ENCODE measurements around the gene AURKAIP1.

AURKAIP1 gene

DNA sequence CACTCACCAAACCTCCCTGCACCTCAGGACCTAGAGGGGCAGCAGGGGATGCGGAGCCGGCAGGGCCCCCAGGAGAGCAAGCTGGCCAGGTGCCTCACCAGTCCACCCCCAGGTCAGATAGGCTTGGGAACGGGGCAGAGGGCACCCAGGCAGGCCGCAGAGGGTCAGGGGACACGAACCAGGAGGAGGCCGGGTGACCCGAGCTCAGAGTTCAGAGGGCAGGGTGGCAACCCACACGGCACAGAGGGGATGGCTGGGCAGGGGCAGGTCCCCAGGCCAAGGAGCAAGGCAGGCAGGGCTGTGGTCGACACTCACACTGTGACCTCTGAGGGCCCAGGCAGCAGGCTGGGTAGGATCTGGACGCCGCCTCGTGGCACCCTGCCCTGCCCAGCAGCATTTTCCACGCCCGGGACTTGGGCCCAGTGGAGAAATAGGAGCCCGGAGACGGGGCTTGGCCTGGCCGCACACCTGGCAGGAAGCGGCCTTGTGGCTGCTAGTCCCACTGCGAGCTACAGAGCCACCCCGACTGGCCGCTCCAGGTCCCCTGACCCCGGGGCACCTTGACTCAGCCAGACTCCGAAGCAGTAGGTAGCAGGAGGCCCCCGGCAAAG is 31.1 kb downstream of the AURKAIP1 start:
- peaks cover 20% of the 10 kb centered on the region for H3K36me3 ChIP-seq (ENCODE audit: insufficient read depth, low read length)
- WGBS = 95% methylated on average over 24 of the region's 24 CpGs
- no peak overlapping the region for H3K4me3 ChIP-seq (ENCODE audit: low read length)
- H3K9ac ChIP-seq (ENCODE audit: low read depth, low read length) = no peak overlapping the region
- H3K27me3 ChIP-seq (ENCODE audit: insufficient read depth, low read length) = no peaks in the 10 kb centered on the region
- H3K27ac ChIP-seq (ENCODE audit: low read depth, low read length) = no peak overlapping the region
- H3K4me1 ChIP-seq (ENCODE audit: insufficient read depth, low read length) = peaks cover 3% of the 10 kb centered on the region; the same call in 1 of the 2 replicates
- H3K9me3 ChIP-seq (ENCODE audit: insufficient read depth, low read depth, low read length) = no peaks in the 10 kb centered on the region

DNA sequence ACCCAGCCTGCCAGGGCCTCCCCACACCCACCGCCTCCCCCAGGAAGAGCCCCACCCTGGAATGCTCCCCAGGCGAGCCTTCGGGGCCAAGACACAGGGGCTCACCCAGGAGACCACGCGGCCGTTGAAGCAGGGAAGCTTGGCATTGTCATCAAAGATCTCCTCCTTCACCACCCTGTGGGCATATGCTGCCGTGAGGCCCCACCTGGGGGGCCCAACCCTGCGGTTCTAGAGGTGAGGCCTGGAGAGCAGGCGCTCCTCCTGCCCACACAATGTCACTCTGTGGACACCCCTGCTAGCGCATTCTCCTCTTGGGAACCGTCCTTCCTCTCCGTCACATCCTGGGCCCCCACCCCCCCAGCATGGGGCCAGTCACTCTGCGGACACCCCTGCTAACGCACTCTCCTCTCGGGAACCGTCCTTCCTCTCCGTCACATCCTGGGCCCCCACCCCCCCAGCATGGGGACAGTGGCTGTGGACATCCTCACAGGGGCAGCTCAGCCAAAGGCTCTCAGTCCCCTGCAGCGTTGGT is 32.4 kb downstream of the AURKAIP1 start:
- Histone ChIP-seq H3K4me3 (ENCODE audit: low read length) (no peak overlapping the region), H3K27ac (ENCODE audit: low read depth, low read length) (no peak overlapping the region), H3K4me1 (ENCODE audit: insufficient read depth, low read length) (no peaks in the 10 kb centered on the region), H3K27me3 (ENCODE audit: insufficient read depth, low read length) (no peaks in the 10 kb centered on the region), H3K9ac (ENCODE audit: low read depth, low read length) (no peak overlapping the region), H3K36me3 (ENCODE audit: insufficient read depth, low read length) (peaks cover 28% of the 10 kb centered on the region), H3K9me3 (ENCODE audit: insufficient read depth, low read depth, low read length) (no peaks in the 10 kb centered on the region)
- WGBS = 92% methylated on average over 18 of the region's 18 CpGs

DNA sequence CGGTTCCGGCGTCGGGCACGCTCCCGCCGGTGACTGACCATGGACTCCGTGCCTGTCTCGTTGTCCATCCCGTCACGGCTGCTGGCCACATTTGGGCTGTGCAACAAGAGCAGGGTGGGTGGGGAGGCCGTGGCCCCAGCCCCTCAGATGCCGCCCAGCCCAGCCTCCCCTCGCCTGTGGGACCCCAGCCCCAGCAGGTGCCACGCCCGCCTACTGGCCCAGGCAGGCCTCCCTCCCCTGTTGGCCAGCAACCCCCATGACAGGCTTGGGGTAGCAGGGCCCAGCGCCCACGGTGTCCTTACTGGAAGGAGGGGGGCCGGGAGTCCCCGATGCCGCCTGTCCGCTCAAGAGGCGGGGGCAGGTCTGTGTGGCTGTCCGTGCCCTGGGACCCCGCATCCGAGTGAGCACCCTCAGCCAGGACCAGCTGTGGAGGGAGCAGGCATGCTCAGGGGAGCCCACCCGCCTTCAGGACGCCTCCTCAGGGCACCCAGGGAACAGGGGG is 32.9 kb downstream of the AURKAIP1 start:
- H3K27me3 ChIP-seq (ENCODE audit: insufficient read depth, low read length) = no peaks in the 10 kb centered on the region
- no peaks in the 10 kb centered on the region for H3K4me1 ChIP-seq (ENCODE audit: insufficient read depth, low read length)
- no peak overlapping the region for H3K27ac ChIP-seq (ENCODE audit: low read depth, low read length)
- no peaks in the 10 kb centered on the region for H3K9me3 ChIP-seq (ENCODE audit: insufficient read depth, low read depth, low read length)
- WGBS = 96% methylated on average over 28 of the region's 28 CpGs
- no peak overlapping the region for H3K4me3 ChIP-seq (ENCODE audit: low read length)
- no peak overlapping the region for H3K9ac ChIP-seq (ENCODE audit: low read depth, low read length)
- peaks cover 31% of the 10 kb centered on the region for H3K36me3 ChIP-seq (ENCODE audit: insufficient read depth, low read length)

DNA sequence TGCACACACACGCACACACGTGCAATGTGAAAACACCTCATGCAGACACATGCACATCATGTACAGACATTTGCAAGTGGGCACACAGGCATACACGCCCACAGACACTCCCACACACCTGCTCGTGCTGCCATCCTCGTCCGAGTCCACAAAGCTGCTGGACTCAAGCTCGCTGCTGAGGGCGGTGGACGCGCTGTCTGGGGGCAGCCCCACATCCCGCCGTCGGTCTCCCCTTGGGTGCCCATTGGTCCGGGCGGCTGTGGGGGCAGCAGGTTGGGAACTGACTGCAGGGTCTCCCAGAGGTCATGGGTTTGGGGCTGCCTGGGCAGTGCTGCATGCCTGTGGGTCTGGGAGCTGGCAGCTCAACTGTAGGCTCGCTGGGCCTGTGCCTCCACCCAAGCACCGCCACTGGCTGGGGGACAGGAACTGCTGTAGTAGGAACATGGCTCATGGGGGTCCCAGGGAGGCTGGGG is 33.4 kb downstream of the AURKAIP1 start:
- H3K9ac ChIP-seq (ENCODE audit: low read depth, low read length) = no peak overlapping the region
- no peaks in the 10 kb centered on the region for H3K4me1 ChIP-seq (ENCODE audit: insufficient read depth, low read length)
- H3K27me3 ChIP-seq (ENCODE audit: insufficient read depth, low read length) = no peaks in the 10 kb centered on the region
- H3K27ac ChIP-seq (ENCODE audit: low read depth, low read length) = no peak overlapping the region
- H3K4me3 ChIP-seq (ENCODE audit: low read length) = no peak overlapping the region
- H3K9me3 ChIP-seq (ENCODE audit: insufficient read depth, low read depth, low read length) = no peaks in the 10 kb centered on the region
- WGBS = 96% methylated on average over 17 of the region's 17 CpGs
- peaks cover 31% of the 10 kb centered on the region for H3K36me3 ChIP-seq (ENCODE audit: insufficient read depth, low read length)

DNA sequence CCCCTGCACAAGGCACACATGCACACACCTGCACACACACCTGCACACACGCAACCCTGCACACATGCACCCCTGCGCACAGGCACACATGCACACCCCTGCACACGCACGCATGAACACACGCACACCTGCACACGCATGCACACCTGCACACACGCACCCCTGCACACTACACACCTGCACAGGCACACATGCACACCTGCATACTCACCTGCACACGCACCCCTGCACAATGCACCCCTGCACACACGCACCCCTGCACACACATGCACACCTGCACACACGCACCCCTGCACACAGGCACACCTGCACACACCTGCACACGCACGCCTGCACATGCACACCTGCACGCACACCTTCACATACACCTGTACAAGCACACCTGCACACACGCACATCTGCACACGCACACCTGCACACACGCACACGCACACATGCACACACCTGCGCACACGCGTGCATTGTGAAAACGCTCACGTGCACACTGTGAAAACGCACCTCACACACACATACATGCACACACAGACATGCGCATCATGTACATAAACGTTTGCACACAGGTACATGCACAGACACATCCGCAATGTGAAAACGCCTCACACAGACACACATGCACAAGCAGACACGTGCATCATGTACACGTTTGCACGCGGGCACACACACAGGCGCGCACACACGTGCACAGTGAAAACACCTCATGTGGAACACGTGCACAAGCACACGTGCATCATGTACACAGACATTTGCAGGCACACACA is 34.0 kb downstream of the AURKAIP1 start:
- no peak overlapping the region for H3K4me3 ChIP-seq (ENCODE audit: low read length)
- no peak overlapping the region for H3K9ac ChIP-seq (ENCODE audit: low read depth, low read length)
- H3K27me3 ChIP-seq (ENCODE audit: insufficient read depth, low read length) = no peaks in the 10 kb centered on the region
- peaks cover 31% of the 10 kb centered on the region for H3K36me3 ChIP-seq (ENCODE audit: insufficient read depth, low read length)
- 94% methylated on average over 36 of the region's 36 CpGs for WGBS
- H3K27ac ChIP-seq (ENCODE audit: low read depth, low read length) = no peak overlapping the region
- H3K9me3 ChIP-seq (ENCODE audit: insufficient read depth, low read depth, low read length) = no peaks in the 10 kb centered on the region
- H3K4me1 ChIP-seq (ENCODE audit: insufficient read depth, low read length) = no peaks in the 10 kb centered on the region

DNA sequence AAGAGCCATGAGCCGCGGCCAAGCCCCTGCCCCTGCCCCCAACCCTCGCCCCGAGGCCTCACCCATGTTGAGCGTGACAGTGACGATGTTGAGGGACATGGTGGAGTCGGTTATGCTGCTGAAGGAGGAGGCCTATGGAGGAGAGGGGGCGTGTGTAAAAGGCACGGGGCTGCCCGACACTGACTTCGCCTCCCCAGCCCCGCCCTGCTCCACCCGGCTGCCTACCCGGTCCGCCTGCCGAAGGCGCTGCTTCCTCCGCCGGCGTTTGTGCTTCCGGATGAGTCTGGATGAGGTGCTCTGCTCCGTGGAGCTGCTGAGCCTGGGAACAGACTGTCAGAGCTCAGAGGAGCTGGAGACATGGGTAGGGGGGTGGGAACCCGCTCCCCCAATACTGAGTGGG is 34.8 kb downstream of the AURKAIP1 start:
- no peak overlapping the region for H3K4me3 ChIP-seq (ENCODE audit: low read length)
- no peaks in the 10 kb centered on the region for H3K27me3 ChIP-seq (ENCODE audit: insufficient read depth, low read length)
- H3K36me3 ChIP-seq (ENCODE audit: insufficient read depth, low read length) = peaks cover 31% of the 10 kb centered on the region
- no peak overlapping the region for H3K9ac ChIP-seq (ENCODE audit: low read depth, low read length)
- H3K9me3 ChIP-seq (ENCODE audit: insufficient read depth, low read depth, low read length) = no peaks in the 10 kb centered on the region
- 94% methylated on average over 23 of the region's 23 CpGs for WGBS
- no peaks in the 10 kb centered on the region for H3K4me1 ChIP-seq (ENCODE audit: insufficient read depth, low read length)
- H3K27ac ChIP-seq (ENCODE audit: low read depth, low read length) = no peak overlapping the region

DNA sequence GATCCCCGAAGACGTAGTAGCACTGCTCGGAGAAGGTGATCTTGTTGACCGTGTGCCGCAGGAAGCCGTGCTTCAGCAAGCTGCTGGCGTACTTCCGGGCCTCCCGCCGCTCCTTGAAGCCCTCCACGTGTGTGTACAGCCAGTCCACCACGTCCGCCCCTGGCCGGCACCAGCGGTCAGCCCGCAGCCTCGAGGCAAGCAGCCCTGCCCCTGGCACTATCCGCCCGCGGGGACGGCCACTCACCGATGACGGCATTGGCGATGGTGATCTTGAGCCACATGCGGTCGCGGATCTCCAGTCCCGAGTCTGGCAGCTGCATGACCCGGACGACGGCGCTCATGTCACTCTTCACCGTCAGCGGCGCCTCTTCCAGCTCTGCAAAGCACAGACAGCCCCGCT is 36.7 kb downstream of the AURKAIP1 start:
- Histone ChIP-seq H3K9ac (ENCODE audit: low read depth, low read length) (no peak overlapping the region), H3K4me1 (ENCODE audit: insufficient read depth, low read length) (no peaks in the 10 kb centered on the region), H3K9me3 (ENCODE audit: insufficient read depth, low read depth, low read length) (no peaks in the 10 kb centered on the region), H3K27me3 (ENCODE audit: insufficient read depth, low read length) (no peaks in the 10 kb centered on the region), H3K36me3 (ENCODE audit: insufficient read depth, low read length) (peaks cover 31% of the 10 kb centered on the region), H3K27ac (ENCODE audit: low read depth, low read length) (no peak overlapping the region), H3K4me3 (ENCODE audit: low read length) (no peak overlapping the region)
- WGBS = 94% methylated on average over 36 of the region's 36 CpGs

DNA sequence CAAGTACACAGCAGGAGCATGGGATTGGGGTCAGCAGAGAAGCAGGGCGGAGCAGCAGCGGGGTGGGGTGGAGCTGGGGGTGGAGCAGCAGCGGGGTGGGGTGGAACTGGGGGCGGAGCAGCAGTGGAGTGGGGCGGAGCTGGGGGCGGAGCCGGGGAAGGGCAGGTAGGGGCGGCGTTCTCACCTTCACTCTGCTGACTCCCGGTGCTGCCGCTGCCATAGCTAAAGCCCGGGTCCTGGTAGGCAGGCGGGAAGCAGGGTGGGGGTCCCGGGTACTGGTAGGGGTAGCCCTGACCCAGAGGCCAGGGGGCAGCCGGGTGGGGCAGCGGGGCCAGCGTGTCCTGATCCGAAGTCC is 37.2 kb downstream of the AURKAIP1 start:
- Histone ChIP-seq H3K36me3 (ENCODE audit: insufficient read depth, low read length) (peaks cover 31% of the 10 kb centered on the region), H3K9me3 (ENCODE audit: insufficient read depth, low read depth, low read length) (no peaks in the 10 kb centered on the region), H3K4me3 (ENCODE audit: low read length) (no peak overlapping the region), H3K27me3 (ENCODE audit: insufficient read depth, low read length) (no peaks in the 10 kb centered on the region), H3K4me1 (ENCODE audit: insufficient read depth, low read length) (no peaks in the 10 kb centered on the region), H3K9ac (ENCODE audit: low read depth, low read length) (no peak overlapping the region), H3K27ac (ENCODE audit: low read depth, low read length) (no peak overlapping the region)
- 73% methylated on average over 18 of the region's 18 CpGs for WGBS

DNA sequence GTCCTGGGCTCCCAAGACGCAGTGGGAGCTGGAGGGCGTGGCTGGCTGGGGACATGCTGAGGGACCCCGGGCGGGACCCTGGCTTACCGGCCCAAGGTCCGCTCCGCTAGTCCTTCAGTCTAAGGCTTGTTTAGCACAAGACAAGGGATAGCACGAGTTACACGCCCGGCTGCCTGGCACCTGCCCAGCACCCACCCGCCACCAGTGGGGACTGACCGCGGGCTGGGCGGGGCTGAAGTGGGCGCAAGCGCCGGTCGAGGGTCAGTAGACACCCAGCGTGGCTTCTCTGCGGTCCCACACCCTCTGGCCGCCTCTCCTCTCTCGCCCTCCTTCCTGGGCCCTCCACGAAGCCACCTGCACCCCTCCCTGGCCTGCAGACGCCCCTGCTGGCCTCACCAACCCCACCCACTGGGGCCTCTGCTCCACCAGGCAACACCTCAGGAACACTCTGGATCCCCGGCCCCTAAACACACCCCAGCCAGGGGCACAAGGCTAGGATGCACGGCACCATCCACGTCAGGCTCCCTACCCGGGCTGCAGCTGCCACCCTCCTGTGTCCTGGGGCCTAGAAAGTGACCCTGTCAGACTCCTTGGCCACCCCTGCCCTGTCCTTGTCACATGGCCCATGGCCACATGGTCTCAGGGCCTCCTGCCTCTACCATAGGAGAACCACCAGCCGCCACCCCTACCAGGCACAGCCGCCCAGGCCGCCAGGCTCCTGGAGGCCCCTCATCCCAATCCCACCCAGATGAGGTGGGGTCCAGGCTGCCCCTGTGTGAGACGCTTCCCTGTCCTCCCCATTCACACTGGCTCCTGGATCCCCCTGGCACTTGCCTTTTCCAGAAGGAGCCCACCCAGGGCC is 37.8 kb downstream of the AURKAIP1 start:
- Histone ChIP-seq H3K9me3 (ENCODE audit: insufficient read depth, low read depth, low read length) (no peaks in the 10 kb centered on the region), H3K4me3 (ENCODE audit: low read length) (no peak overlapping the region), H3K9ac (ENCODE audit: low read depth, low read length) (no peak overlapping the region), H3K27me3 (ENCODE audit: insufficient read depth, low read length) (no peaks in the 10 kb centered on the region), H3K27ac (ENCODE audit: low read depth, low read length) (no peak overlapping the region), H3K36me3 (ENCODE audit: insufficient read depth, low read length) (peaks cover 31% of the 10 kb centered on the region), H3K4me1 (ENCODE audit: insufficient read depth, low read length) (no peaks in the 10 kb centered on the region)
- WGBS = 95% methylated on average over 32 of the region's 32 CpGs

DNA sequence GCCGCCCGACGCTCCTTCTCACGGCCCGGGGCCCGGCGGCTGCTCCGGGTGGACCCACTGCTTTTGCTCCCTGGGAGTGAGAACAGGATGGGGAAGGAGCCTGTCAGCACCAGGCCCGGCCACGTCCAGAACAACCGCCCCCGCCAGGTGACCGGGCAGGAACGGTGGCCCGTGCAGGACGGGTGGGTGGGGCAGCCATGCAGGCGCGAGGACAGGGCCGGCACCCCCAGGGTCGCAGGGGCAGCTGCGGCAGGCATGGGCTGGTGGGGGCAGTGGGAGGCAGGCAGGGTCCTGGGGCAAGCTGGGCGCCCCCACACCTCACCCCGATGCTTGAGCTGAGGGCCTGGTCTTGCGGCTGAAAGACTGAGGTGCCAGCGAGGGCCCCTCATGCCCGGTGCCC is 38.6 kb downstream of the AURKAIP1 start:
- Histone ChIP-seq H3K27ac (ENCODE audit: low read depth, low read length) (no peak overlapping the region), H3K36me3 (ENCODE audit: insufficient read depth, low read length) (peaks cover 27% of the 10 kb centered on the region), H3K9me3 (ENCODE audit: insufficient read depth, low read depth, low read length) (no peaks in the 10 kb centered on the region), H3K9ac (ENCODE audit: low read depth, low read length) (no peak overlapping the region), H3K27me3 (ENCODE audit: insufficient read depth, low read length) (no peaks in the 10 kb centered on the region), H3K4me1 (ENCODE audit: insufficient read depth, low read length) (no peaks in the 10 kb centered on the region), H3K4me3 (ENCODE audit: low read length) (no peak overlapping the region)
- 95% methylated on average over 26 of the region's 26 CpGs for WGBS

DNA sequence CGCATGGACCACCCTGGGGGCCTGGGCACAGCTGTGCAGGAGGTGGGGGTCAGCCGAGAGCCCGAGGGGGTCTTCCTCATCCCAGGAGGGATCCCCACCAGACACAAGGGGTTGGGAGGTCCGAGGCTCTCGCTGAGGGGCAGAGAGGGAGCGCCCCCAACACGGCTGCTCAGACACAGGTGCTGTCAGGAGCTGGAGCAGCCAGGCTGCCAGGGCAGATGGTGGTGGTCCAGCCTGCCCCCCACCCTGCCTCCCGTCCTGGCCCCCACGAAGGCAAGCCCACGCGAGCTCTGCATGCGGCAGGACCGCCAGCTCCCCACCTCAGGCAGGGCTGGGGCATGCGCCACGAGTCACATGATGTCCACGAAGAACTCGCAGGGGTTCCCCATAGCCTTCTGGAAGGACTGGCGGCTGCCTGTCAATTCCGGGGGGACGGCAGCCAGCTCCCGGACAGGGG is 39.2 kb downstream of the AURKAIP1 start:
- Histone ChIP-seq H3K27me3 (ENCODE audit: insufficient read depth, low read length) (no peaks in the 10 kb centered on the region), H3K4me3 (ENCODE audit: low read length) (no peak overlapping the region), H3K9me3 (ENCODE audit: insufficient read depth, low read depth, low read length) (no peaks in the 10 kb centered on the region), H3K9ac (ENCODE audit: low read depth, low read length) (no peak overlapping the region), H3K4me1 (ENCODE audit: insufficient read depth, low read length) (no peaks in the 10 kb centered on the region), H3K27ac (ENCODE audit: low read depth, low read length) (no peak overlapping the region), H3K36me3 (ENCODE audit: insufficient read depth, low read length) (peaks cover 20% of the 10 kb centered on the region)
- 95% methylated on average over 21 of the region's 21 CpGs for WGBS

All from HUES64 (cell line).